Measurements from ENCODE around the gene CRTAP. TPM values are rescaled to one million over a fixed set of nuclear protein-coding genes. Genes with fewer than 3 reads are reported as not detected.
"Not testable (repeated sequence)": the region's sequence is repeated elsewhere in the genome, so short reads cannot be mapped to it uniquely, and the experiment has no call there.

CRTAP gene
- total RNA-seq, 4 donors from 2014 or later, result 75.2 to 107 (median 83.1) TPM

- intact Hi-C loops (cut with DNase I; ENCODE audit: low total_unique reads) (no loop called here), in situ Hi-C loops (cut with MboI; ENCODE audit: low sequenced_read_pairs in 4 of 4) (no loop called here)
- Histone ChIP-seq H3K9me3 (no peaks in the 10 kb centered on the region), H3K4me1 (peaks cover 4 to 5% of the 10 kb centered on the region in 2 donors), H3K27ac (no peak overlapping the region), H3K4me3 (no peak overlapping the region), H3K36me3 (no peaks in the 10 kb centered on the region), H3K27me3 (no peaks in the 10 kb centered on the region)
- ATAC-seq (no peak), DNase-seq (no peak)
- TF ChIP-seq POLR2A (IDR thresholded peaks at IDR 0.05), result no peak
- TF ChIP-seq CTCF (IDR thresholded peaks at IDR 0.05 in 4 of 5, conservative IDR thresholded peaks at IDR 0.05 in 1 of 5), result no peak
Measured at GRCh38 chr3:33153782-33154181, 40.0 kb downstream of the CRTAP start.

- intact Hi-C loops (cut with DNase I; ENCODE audit: low total_unique reads), result no loop called here
- in situ Hi-C loops (cut with MboI; ENCODE audit: low sequenced_read_pairs in 4 of 4), result no loop called here
- no peak overlapping the region for H3K27ac ChIP-seq
Measured at GRCh38 chr3:33155301-33155700, 41.5 kb downstream of the CRTAP start.

GRCh38 chr3:33159234-33159633 is 45.4 kb downstream of the CRTAP start:
- in situ Hi-C loops (cut with MboI; ENCODE audit: low sequenced_read_pairs in 4 of 4) (no loop called here), intact Hi-C loops (cut with DNase I; ENCODE audit: low total_unique reads) (no loop called here)
- TF ChIP-seq POLR2A (IDR thresholded peaks at IDR 0.05) (no peak), CTCF (IDR thresholded peaks at IDR 0.05 in 4 of 5, conservative IDR thresholded peaks at IDR 0.05 in 1 of 5) (no peak)
- H3K4me3 ChIP-seq, result no peak overlapping the region
- no peak overlapping the region for H3K27ac ChIP-seq
- ATAC-seq (no peak), DNase-seq (no peak)
- H3K9me3 ChIP-seq, result no peaks in the 10 kb centered on the region
- no peaks in the 10 kb centered on the region for H3K27me3 ChIP-seq
- peaks cover 4 to 9% of the 10 kb centered on the region in 2 donors for H3K4me1 ChIP-seq
- no peaks in the 10 kb centered on the region for H3K36me3 ChIP-seq

More at GRCh38 chr3:33155301-33155700, 41.5 kb downstream of the CRTAP start:
- H3K4me3 ChIP-seq, result no peak overlapping the region
- H3K36me3 ChIP-seq, result no peaks in the 10 kb centered on the region
- TF ChIP-seq POLR2A (IDR thresholded peaks at IDR 0.05), result no peak
- no peak for TF ChIP-seq CTCF (IDR thresholded peaks at IDR 0.05 in 4 of 5, conservative IDR thresholded peaks at IDR 0.05 in 1 of 5)
- DNase-seq, result no peak
- no peaks in the 10 kb centered on the region for H3K9me3 ChIP-seq
- peaks cover 4 to 5% of the 10 kb centered on the region in 2 donors for H3K4me1 ChIP-seq
- no peak for ATAC-seq
- no peaks in the 10 kb centered on the region for H3K27me3 ChIP-seq

- in situ Hi-C loops (cut with MboI; ENCODE audit: low sequenced_read_pairs in 4 of 4) (no loop called here), intact Hi-C loops (cut with DNase I; ENCODE audit: low total_unique reads) (no loop called here)
- no peak for TF ChIP-seq POLR2A (IDR thresholded peaks at IDR 0.05)
- TF ChIP-seq CTCF (IDR thresholded peaks at IDR 0.05 in 4 of 5, conservative IDR thresholded peaks at IDR 0.05 in 1 of 5), result no peak
- H3K36me3 ChIP-seq, result no peaks in the 10 kb centered on the region
- ATAC-seq (no peak), DNase-seq (no peak)
- no peak overlapping the region for H3K4me3 ChIP-seq
- H3K27ac ChIP-seq, result no peak overlapping the region
- H3K9me3 ChIP-seq, result no peaks in the 10 kb centered on the region
- peaks cover 4 to 9% of the 10 kb centered on the region in 2 donors for H3K4me1 ChIP-seq
- no peaks in the 10 kb centered on the region for H3K27me3 ChIP-seq
Measured at GRCh38 chr3:33159981-33160380, 46.2 kb downstream of the CRTAP start.

GRCh38 chr3:33162621-33163020 is 48.8 kb downstream of the CRTAP start:
- H3K4me3 ChIP-seq; in situ Hi-C loops (cut with MboI; ENCODE audit: low sequenced_read_pairs in 4 of 4); H3K36me3 ChIP-seq; intact Hi-C loops (cut with DNase I; ENCODE audit: low total_unique reads); H3K27me3 ChIP-seq; H3K27ac ChIP-seq; H3K9me3 ChIP-seq; H3K4me1 ChIP-seq: not testable (repeated sequence)
- ATAC-seq, result peak; percentile 72 to 78
- peak in 1 of 2 donors; percentile 59 for DNase-seq
